ENCODE measurements around the gene ATF6. TPM values are rescaled to one million over a fixed set of nuclear protein-coding genes. Genes with fewer than 3 reads are reported as not detected.
"Not testable (repeated sequence)": the region's sequence is repeated elsewhere in the genome, so short reads cannot be mapped to it uniquely, and the experiment has no call there.

ATF6 gene
- polyA plus RNA-seq, 2 of the 4 experiments (the other 2 are of a cell fraction), result 8.6 to 28.0 TPM

DNA sequence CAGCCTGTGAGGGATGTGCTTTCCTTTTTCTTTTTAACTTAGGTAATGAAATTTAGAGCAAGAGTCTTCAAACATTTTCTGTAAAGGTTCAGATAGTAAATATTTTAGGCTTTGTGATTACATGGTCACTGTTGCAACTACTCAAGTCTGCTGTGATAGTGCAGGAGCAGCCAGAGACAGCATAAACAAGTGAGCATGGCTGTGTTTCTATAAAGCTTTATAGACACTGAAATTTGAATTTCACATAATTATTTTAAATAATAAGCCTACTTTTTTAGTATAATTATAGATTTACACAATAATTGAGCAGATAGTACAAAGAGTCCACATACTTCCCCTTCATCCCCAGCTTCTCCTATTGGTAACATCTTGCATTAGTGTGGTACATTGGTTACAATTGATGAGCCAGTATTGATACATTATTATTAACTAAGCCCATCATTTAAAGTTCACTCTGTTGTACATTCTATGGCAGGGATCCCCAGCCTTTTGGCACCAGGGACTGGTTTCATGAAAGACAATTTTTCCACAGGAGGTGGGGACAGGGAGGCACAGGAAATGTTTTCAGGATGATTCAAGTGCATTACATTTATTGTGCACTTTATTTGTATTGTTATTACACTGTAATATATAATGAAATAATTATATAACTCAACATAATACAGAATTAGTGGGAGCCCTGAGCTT is 3.0 kb downstream of the ATF6 start:
- DNase-seq (ENCODE audit: low read depth in 1 of 2, low spot score in 1 of 2) (no peak), FAIRE-seq (no peak), ATAC-seq (no peak)
- Histone ChIP-seq H3K27ac (no peak overlapping the region), H3K4me1 (peaks cover 10% of the 10 kb centered on the region; the same call in 1 of the 3 replicates), H3K9me3 (no peaks in the 10 kb centered on the region), H3K4me2 (no peak overlapping the region), H3K4me3 (no peak overlapping the region)
- ChIA-PET CTCF (no interaction called here), POLR2A (no interaction called here)
- no peak for TF ChIP-seq FOSL2 (IDR thresholded peaks at IDR 0.05)
- TF ChIP-seq FOSL2 (CRISPR knock-in tag; IDR thresholded peaks at IDR 0.05), result no peak
- TF ChIP-seq NR3C1 (IDR thresholded peaks at IDR 0.05), result no peak
- no peak for TF ChIP-seq KDM1A (IDR thresholded peaks at IDR 0.05; ENCODE audit: low read depth)
- TF ChIP-seq SREBF2 (IDR thresholded peaks at IDR 0.05), result no peak
- no peak for TF ChIP-seq EHMT2 (IDR thresholded peaks at IDR 0.05; ENCODE audit: low read depth)
- TF ChIP-seq, protein P1, sequence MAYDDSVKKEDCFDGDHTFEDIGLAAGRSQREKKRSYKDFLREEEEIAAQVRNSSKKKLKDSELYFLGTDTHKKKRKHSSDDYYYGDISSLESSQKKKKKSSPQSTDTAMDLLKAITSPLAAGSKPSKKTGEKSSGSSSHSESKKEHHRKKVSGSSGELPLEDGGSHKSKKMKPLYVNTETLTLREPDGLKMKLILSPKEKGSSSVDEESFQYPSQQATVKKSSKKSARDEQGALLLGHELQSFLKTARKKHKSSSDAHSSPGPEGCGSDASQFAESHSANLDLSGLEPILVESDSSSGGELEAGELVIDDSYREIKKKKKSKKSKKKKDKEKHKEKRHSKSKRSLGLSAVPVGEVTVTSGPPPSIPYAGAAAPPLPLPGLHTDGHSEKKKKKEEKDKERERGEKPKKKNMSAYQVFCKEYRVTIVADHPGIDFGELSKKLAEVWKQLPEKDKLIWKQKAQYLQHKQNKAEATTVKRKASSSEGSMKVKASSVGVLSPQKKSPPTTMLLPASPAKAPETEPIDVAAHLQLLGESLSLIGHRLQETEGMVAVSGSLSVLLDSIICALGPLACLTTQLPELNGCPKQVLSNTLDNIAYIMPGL (CRISPR knock-in tag; IDR thresholded peaks at IDR 0.05; ENCODE audit: borderline replicate concordance), result no peak
- TF ChIP-seq, protein P2, sequence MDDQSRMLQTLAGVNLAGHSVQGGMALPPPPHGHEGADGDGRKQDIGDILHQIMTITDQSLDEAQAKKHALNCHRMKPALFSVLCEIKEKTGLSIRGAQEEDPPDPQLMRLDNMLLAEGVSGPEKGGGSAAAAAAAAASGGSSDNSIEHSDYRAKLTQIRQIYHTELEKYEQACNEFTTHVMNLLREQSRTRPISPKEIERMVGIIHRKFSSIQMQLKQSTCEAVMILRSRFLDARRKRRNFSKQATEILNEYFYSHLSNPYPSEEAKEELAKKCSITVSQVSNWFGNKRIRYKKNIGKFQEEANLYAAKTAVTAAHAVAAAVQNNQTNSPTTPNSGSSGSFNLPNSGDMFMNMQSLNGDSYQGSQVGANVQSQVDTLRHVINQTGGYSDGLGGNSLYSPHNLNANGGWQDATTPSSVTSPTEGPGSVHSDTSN (IDR thresholded peaks at IDR 0.05), result no peak
- no peak for TF ChIP-seq JUN (IDR thresholded peaks at IDR 0.05)
- no peak for TF ChIP-seq HEYL (CRISPR knock-in tag; IDR thresholded peaks at IDR 0.05)
- TF ChIP-seq JUNB (IDR thresholded peaks at IDR 0.05), result no peak
- no peak for TF ChIP-seq CEBPB (IDR thresholded peaks at IDR 0.05)
- no peak for TF ChIP-seq ZC3H11A (IDR thresholded peaks at IDR 0.05)
- TF ChIP-seq BHLHE40 (IDR thresholded peaks at IDR 0.05; ENCODE audit: low read depth, low read length), result no peak
- TF ChIP-seq ESRRA (IDR thresholded peaks at IDR 0.05; ENCODE audit: borderline replicate concordance, low read length), result no peak
- TF ChIP-seq HOXB5 (CRISPR knock-in tag; IDR thresholded peaks at IDR 0.05), result no peak

DNA sequence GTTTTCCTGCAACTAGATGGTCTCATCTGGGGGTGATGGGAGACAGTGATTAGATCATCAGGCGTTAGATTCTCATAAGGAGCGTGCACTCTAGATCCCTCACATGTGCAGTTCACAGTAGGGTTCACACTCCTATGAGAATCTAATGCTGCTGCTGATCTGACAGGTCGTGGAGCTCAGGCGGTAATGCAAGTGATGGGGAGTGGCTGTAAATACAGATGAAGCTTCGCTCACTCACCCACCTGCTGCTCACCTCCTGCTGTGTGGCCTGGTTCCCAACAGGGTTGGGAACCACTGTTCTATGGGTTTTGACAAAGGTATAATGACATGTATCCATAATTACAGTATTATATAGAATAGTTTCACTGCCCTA is 3.5 kb downstream of the ATF6 start:
- FAIRE-seq; CTCF ChIA-PET; H3K4me1 ChIP-seq; ATAC-seq; POLR2A ChIA-PET; DNase-seq (ENCODE audit: low read depth in 1 of 2, low spot score in 1 of 2); H3K4me2 ChIP-seq; H3K9me3 ChIP-seq; H3K27ac ChIP-seq; H3K4me3 ChIP-seq: not testable (repeated sequence)
- 89% methylated on average over 5 of the region's 5 CpGs for WGBS (ENCODE audit: missing lambda C conversion rate)

DNA sequence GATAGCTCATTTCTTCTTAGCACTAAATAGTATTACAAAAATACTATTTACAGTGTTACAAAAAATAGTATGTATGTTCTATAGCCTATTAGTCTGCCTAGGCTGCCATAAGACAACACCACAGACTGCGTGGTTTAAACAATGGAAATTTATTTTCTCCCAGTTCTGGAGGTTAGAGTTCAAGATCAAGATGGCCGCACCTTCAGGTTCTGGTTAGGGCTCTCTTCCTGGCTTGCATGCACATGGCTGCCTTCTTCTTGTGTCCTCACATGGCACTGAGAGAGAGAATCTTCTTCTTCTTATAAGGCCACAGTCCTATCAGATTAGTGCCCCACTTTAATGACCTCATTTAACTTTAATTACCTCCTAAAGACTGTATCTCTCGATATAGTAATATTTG is 4.1 kb downstream of the ATF6 start:
- H3K4me2 ChIP-seq, result no peak overlapping the region
- peaks cover 10% of the 10 kb centered on the region; the same call in 1 of the 3 replicates for H3K4me1 ChIP-seq
- WGBS (ENCODE audit: missing lambda C conversion rate), result 94% methylated on average over 3 of the region's 3 CpGs
- FAIRE-seq (no peak), ATAC-seq (no peak), DNase-seq (ENCODE audit: low read depth in 1 of 2, low spot score in 1 of 2) (no peak)
- no peak overlapping the region for H3K4me3 ChIP-seq
- no peak overlapping the region for H3K27ac ChIP-seq
- ChIA-PET CTCF (no interaction called here), POLR2A (no interaction called here)
- no peak for TF ChIP-seq ZNF302 (CRISPR knock-in tag; IDR thresholded peaks at IDR 0.05)
- no peak for TF ChIP-seq JUNB (IDR thresholded peaks at IDR 0.05)
- no peak for TF ChIP-seq TFCP2L1 (CRISPR knock-in tag; IDR thresholded peaks at IDR 0.05)
- TF ChIP-seq RAD21 (conservative IDR thresholded peaks at IDR 0.05 in 1 of 2, IDR thresholded peaks at IDR 0.05 in 1 of 2), result no peak
- no peak for TF ChIP-seq NR3C1 (IDR thresholded peaks at IDR 0.05)
- TF ChIP-seq KDM5A (IDR thresholded peaks at IDR 0.05), result no peak
- TF ChIP-seq SMC3 (IDR thresholded peaks at IDR 0.05), result no peak
- TF ChIP-seq ZSCAN20 (CRISPR knock-in tag; IDR thresholded peaks at IDR 0.05), result no peak
- TF ChIP-seq, protein P3, sequence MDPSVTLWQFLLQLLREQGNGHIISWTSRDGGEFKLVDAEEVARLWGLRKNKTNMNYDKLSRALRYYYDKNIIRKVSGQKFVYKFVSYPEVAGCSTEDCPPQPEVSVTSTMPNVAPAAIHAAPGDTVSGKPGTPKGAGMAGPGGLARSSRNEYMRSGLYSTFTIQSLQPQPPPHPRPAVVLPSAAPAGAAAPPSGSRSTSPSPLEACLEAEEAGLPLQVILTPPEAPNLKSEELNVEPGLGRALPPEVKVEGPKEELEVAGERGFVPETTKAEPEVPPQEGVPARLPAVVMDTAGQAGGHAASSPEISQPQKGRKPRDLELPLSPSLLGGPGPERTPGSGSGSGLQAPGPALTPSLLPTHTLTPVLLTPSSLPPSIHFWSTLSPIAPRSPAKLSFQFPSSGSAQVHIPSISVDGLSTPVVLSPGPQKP (IDR thresholded peaks at IDR 0.05; ENCODE audit: low read depth, low read length), result no peak
- TF ChIP-seq BHLHE40 (IDR thresholded peaks at IDR 0.05; ENCODE audit: low read depth, low read length), result no peak
- TF ChIP-seq RARB (CRISPR knock-in tag; IDR thresholded peaks at IDR 0.05), result no peak
- TF ChIP-seq, protein P4, sequence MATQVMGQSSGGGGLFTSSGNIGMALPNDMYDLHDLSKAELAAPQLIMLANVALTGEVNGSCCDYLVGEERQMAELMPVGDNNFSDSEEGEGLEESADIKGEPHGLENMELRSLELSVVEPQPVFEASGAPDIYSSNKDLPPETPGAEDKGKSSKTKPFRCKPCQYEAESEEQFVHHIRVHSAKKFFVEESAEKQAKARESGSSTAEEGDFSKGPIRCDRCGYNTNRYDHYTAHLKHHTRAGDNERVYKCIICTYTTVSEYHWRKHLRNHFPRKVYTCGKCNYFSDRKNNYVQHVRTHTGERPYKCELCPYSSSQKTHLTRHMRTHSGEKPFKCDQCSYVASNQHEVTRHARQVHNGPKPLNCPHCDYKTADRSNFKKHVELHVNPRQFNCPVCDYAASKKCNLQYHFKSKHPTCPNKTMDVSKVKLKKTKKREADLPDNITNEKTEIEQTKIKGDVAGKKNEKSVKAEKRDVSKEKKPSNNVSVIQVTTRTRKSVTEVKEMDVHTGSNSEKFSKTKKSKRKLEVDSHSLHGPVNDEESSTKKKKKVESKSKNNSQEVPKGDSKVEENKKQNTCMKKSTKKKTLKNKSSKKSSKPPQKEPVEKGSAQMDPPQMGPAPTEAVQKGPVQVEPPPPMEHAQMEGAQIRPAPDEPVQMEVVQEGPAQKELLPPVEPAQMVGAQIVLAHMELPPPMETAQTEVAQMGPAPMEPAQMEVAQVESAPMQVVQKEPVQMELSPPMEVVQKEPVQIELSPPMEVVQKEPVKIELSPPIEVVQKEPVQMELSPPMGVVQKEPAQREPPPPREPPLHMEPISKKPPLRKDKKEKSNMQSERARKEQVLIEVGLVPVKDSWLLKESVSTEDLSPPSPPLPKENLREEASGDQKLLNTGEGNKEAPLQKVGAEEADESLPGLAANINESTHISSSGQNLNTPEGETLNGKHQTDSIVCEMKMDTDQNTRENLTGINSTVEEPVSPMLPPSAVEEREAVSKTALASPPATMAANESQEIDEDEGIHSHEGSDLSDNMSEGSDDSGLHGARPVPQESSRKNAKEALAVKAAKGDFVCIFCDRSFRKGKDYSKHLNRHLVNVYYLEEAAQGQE (IDR thresholded peaks at IDR 0.05), result no peak
- TF ChIP-seq FOSL2 (IDR thresholded peaks at IDR 0.05), result no peak
- TF ChIP-seq FOSL2 (CRISPR knock-in tag; IDR thresholded peaks at IDR 0.05), result no peak
- no peak for TF ChIP-seq EHMT2 (IDR thresholded peaks at IDR 0.05; ENCODE audit: low read depth)
- TF ChIP-seq FOSB (CRISPR knock-in tag; IDR thresholded peaks at IDR 0.05), result no peak
- no peak for TF ChIP-seq CBX8 (IDR thresholded peaks at IDR 0.05)
- TF ChIP-seq, protein P5, sequence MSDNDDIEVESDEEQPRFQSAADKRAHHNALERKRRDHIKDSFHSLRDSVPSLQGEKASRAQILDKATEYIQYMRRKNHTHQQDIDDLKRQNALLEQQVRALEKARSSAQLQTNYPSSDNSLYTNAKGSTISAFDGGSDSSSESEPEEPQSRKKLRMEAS (IDR thresholded peaks at IDR 0.05), result no peak
- TF ChIP-seq HDAC2 (IDR thresholded peaks at IDR 0.05), result no peak
- TF ChIP-seq SREBF2 (IDR thresholded peaks at IDR 0.05), result no peak
- no peak for TF ChIP-seq JUN (IDR thresholded peaks at IDR 0.05)
- H3K9me3 ChIP-seq, result no peaks in the 10 kb centered on the region
